ENCODE data around the gene NOTCH2. TPM values are rescaled to one million over a fixed set of nuclear protein-coding genes. Genes with fewer than 3 reads are reported as not detected.

NOTCH2 gene
- total RNA-seq, 1 experiment from 2014 or later: 55.7 TPM

DNA sequence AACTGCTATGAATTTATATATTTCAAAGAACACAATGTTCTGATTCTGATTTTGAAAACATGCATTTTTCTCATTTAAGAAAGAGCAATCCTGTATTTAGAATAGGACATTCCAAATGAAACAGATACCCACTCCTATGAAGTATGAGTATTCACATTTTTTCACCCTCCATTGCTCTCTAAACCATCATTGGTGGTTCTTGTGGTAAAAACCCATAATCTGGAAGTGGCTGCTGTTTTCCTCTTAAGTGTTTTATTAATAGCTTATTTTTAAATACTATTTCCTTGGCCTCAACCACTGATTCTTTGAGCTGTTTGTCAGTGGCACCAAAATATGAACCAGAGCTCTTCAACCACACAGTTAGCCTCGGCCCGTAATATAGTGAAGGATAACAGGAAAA is 113.2 kb downstream of the NOTCH2 start:
- DNase-seq (ENCODE audit: low spot score): no peak
- Histone ChIP-seq H3K27ac (ENCODE audit: low read depth, low read length, poor library complexity, severe bottlenecking) (no peak overlapping the region), H3K27me3 (replicated peaks; ENCODE audit: insufficient read depth, low read depth, low read length, poor library complexity) (no peaks in the 10 kb centered on the region), H3K36me3 (ENCODE audit: insufficient read depth, low read length, poor library complexity, severe bottlenecking) (peaks cover 15% of the 10 kb centered on the region), H3K9me3 (ENCODE audit: low read depth, low read length, poor library complexity, severe bottlenecking) (no peaks in the 10 kb centered on the region), H3K4me3 (ENCODE audit: low read depth, low read length, poor library complexity, severe bottlenecking) (no peak overlapping the region), H3K4me1 (ENCODE audit: insufficient read depth, low read length, poor library complexity, severe bottlenecking) (no peaks in the 10 kb centered on the region)
- intact Hi-C loops (cut with micrococcal nuclease; ENCODE audit: unreplicated experiment): no loop called here
- ChIA-PET POLR2A (ENCODE audit: low non-redundant PET) (no interaction called here), CTCF (no interaction called here)
- TF ChIP-seq, protein P1, sequence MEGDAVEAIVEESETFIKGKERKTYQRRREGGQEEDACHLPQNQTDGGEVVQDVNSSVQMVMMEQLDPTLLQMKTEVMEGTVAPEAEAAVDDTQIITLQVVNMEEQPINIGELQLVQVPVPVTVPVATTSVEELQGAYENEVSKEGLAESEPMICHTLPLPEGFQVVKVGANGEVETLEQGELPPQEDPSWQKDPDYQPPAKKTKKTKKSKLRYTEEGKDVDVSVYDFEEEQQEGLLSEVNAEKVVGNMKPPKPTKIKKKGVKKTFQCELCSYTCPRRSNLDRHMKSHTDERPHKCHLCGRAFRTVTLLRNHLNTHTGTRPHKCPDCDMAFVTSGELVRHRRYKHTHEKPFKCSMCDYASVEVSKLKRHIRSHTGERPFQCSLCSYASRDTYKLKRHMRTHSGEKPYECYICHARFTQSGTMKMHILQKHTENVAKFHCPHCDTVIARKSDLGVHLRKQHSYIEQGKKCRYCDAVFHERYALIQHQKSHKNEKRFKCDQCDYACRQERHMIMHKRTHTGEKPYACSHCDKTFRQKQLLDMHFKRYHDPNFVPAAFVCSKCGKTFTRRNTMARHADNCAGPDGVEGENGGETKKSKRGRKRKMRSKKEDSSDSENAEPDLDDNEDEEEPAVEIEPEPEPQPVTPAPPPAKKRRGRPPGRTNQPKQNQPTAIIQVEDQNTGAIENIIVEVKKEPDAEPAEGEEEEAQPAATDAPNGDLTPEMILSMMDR (conservative IDR thresholded peaks at IDR 0.05; ENCODE audit: low read depth, low read length): no peak
- TF ChIP-seq EZH2 (IDR thresholded peaks at IDR 0.05; ENCODE audit: borderline replicate concordance, low read depth, low read length, poor library complexity, severe bottlenecking): no peak
- no TSS peak for BruUV-seq (replicated peaks)

DNA sequence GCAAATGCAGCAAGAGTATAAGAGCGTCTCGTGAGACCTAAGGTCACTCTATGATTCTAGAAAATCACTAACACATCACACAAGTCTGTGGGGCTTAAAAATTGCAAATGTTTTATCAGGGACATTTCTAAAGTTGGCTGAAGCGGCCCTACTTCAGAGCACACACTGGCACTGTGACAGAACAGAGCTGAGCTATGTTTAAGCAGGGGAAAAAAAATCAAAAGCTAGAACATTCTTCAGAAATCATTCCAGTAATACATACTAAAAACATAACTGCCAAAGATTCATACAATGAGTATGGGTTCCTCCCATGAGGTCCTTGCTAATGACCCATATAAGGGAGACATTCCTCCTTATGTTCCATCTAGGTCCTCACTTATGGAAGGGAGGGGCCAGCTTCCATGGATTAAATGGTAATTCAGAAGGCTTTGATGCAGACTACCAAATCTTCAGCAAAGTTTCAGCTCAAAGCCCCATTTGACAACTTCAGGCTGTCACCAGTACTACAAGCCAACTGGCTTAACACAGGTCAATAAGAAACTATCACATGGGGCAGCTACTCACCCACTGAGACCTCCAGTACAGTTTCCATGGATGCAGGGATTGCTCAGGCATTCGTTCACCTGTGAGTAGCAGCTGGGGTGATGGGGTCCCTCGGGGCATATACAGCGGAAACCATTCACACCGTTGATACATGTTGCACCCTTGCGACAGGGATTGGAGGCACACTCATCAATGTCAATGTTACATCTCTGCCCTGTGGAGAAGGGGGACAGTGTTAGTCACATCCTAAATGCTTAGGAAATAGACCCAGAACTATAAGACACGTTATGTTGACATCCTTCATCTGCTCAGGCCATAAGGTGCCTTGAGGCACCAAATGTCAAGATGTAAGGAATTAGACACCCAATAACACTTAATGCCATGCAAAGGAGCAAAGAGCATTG is 114.7 kb downstream of the NOTCH2 start:
- Histone ChIP-seq H3K27ac (ENCODE audit: low read depth, low read length, poor library complexity, severe bottlenecking) (no peak overlapping the region), H3K4me3 (ENCODE audit: low read depth, low read length, poor library complexity, severe bottlenecking) (no peak overlapping the region), H3K4me1 (ENCODE audit: insufficient read depth, low read length, poor library complexity, severe bottlenecking) (no peaks in the 10 kb centered on the region), H3K36me3 (ENCODE audit: insufficient read depth, low read length, poor library complexity, severe bottlenecking) (peaks cover 23% of the 10 kb centered on the region), H3K9me3 (ENCODE audit: low read depth, low read length, poor library complexity, severe bottlenecking) (no peaks in the 10 kb centered on the region), H3K27me3 (replicated peaks; ENCODE audit: insufficient read depth, low read depth, low read length, poor library complexity) (no peaks in the 10 kb centered on the region)
- TF ChIP-seq, protein P1 (conservative IDR thresholded peaks at IDR 0.05; ENCODE audit: low read depth, low read length): no peak
- no peak for TF ChIP-seq EZH2 (IDR thresholded peaks at IDR 0.05; ENCODE audit: borderline replicate concordance, low read depth, low read length, poor library complexity, severe bottlenecking)
- intact Hi-C loops (cut with micrococcal nuclease; ENCODE audit: unreplicated experiment): no loop called here
- no TSS peak for BruUV-seq (replicated peaks)
- ChIA-PET POLR2A (ENCODE audit: low non-redundant PET) (interaction anchor here (0.6 kb wide), 1 partner anchor 17 kb away, joined by 6 read pairs; no protein-coding TSS in a partner anchor), CTCF (no interaction called here)
- DNase-seq (ENCODE audit: low spot score): no peak

DNA sequence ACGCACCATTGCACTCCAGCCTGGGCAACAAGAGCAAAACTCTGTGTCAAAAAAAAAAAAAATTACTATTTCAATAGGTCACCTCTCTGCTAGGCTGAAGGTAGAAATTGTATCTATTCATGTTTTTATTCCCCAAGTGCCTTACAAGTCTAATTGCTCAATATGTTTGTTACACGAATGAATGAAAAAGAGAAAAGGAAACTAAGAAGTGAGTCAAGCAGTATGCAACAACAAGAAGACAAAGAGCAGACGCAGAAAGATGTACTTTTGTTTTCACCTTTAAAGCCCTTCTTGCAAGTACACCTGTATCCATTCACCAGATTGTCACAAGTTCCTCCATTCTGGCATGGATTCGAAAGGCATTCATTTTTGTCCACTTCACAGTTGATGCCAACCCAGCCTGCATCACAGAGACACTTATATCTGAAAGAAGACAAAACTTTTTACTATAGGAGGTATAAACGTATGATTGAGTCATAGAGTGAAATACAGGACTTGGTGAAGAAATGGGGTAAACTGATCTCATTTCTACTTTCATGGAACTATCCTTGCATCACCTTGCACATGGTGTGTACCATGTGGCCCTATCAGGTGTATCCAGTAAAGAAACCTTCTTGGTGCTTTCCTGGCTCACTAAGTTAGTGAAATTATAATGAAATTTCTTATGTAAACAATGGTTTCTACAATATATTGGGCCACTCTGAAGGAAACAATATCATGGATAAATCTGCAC is 116.0 kb downstream of the NOTCH2 start:
- ChIA-PET POLR2A (ENCODE audit: low non-redundant PET) (no interaction called here), CTCF (no interaction called here)
- BruUV-seq (replicated peaks): no TSS peak
- H3K9me3 ChIP-seq (ENCODE audit: low read depth, low read length, poor library complexity, severe bottlenecking): no peaks in the 10 kb centered on the region
- no peak overlapping the region for H3K27ac ChIP-seq (ENCODE audit: low read depth, low read length, poor library complexity, severe bottlenecking)
- H3K4me3 ChIP-seq (ENCODE audit: low read depth, low read length, poor library complexity, severe bottlenecking): no peak overlapping the region
- H3K27me3 ChIP-seq (replicated peaks; ENCODE audit: insufficient read depth, low read depth, low read length, poor library complexity): no peaks in the 10 kb centered on the region
- DNase-seq (ENCODE audit: low spot score): no peak
- no peaks in the 10 kb centered on the region for H3K4me1 ChIP-seq (ENCODE audit: insufficient read depth, low read length, poor library complexity, severe bottlenecking)
- TF ChIP-seq, protein P1 (conservative IDR thresholded peaks at IDR 0.05; ENCODE audit: low read depth, low read length): no peak
- TF ChIP-seq EZH2 (IDR thresholded peaks at IDR 0.05; ENCODE audit: borderline replicate concordance, low read depth, low read length, poor library complexity, severe bottlenecking): no peak
- intact Hi-C loops (cut with micrococcal nuclease; ENCODE audit: unreplicated experiment): no loop called here
- H3K36me3 ChIP-seq (ENCODE audit: insufficient read depth, low read length, poor library complexity, severe bottlenecking): peaks cover 23% of the 10 kb centered on the region
